ENCODE results near the gene NSUN4. TPM values are rescaled to one million over a fixed set of nuclear protein-coding genes. Genes with fewer than 3 reads are reported as not detected.

NSUN4 gene
- total and polyA plus RNA-seq, 10 donors = 7.2 to 35.2 (median 26.6) TPM

DNA sequence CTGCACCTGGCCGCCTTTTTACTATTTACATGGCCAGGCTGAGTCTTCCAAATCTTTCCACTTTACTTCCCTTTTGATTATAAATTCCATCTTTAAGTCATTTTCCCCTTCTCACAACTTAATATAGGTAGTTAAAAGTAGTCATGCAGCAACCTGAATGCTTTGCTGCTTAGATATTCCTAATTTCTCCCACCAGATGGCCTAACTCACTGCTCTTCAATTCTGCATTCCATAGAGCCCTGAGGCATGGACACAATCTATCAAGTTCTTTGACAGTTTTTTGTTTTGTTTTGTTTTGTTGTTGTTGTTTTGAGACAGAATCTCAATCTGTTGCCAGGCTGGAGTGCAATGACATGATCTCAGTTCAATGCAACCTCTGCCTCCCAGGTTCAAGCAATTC is 31.8 kb downstream of the NSUN4 start:
- intact Hi-C loops (cut with DNase I; ENCODE audit: low total_unique reads) = no loop called here
- Histone ChIP-seq H3K36me3 (peaks cover 0 to 29% (median 12%) of the 10 kb centered on the region in 6 donors), H3K27me3 (replicated peaks in 1 of 7) (no peaks in the 10 kb centered on the region), H3K4me1 (peaks cover 0 to 33% (median 7%) of the 10 kb centered on the region in 6 donors), H3K27ac (peak overlapping the region in 1 of 8 donors; percentile 88), H3K4me3 (no peak overlapping the region), H3K9me3 (no peaks in the 10 kb centered on the region)
- no peak for TF ChIP-seq CTCF (IDR thresholded peaks at IDR 0.05 in 8 of 11, conservative IDR thresholded peaks at IDR 0.05 in 3 of 11)
- no peak for TF ChIP-seq POLR2A (IDR thresholded peaks at IDR 0.05)
- no peak for TF ChIP-seq POLR2AphosphoS5 (IDR thresholded peaks at IDR 0.05)
- DNase-seq = no peak
- 97 to 100% (median 100%) methylated on average over 1 of the region's 1 CpG for WGBS, 5 donors

DNA sequence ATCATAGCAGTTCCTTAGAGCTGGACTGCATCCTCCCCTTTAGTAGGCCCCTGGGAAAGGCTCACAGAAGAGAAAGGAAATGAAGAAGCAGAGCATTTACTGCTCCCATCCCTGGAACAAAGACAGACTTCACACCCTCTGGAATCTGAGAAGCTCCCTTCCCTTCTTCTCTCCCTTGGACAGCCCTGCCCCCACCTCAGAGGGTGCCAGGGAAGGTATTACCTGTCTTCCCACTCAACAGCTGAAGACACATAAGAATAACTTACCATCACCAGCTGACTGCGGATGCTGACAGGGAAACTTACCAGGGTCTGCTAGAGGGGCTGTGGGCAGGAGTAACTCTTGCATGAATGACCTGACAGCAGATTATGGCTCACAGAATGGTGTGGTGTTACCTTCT is 39.4 kb downstream of the NSUN4 start:
- WGBS, 5 donors = 91 to 100% (median 100%) methylated on average over 1 of the region's 1 CpG
- Histone ChIP-seq H3K27ac (no peak overlapping the region), H3K36me3 (no peaks in the 10 kb centered on the region), H3K9me3 (peaks cover 0 to 17% (median 8%) of the 10 kb centered on the region in 8 donors), H3K4me3 (no peak overlapping the region), H3K4me1 (no peaks in the 10 kb centered on the region), H3K27me3 (replicated peaks in 1 of 7) (no peaks in the 10 kb centered on the region)
- no peak for DNase-seq
- TF ChIP-seq POLR2AphosphoS5 (IDR thresholded peaks at IDR 0.05) = no peak
- no peak for TF ChIP-seq POLR2A (IDR thresholded peaks at IDR 0.05)
- TF ChIP-seq CTCF (IDR thresholded peaks at IDR 0.05 in 8 of 11, conservative IDR thresholded peaks at IDR 0.05 in 3 of 11) = no peak
- intact Hi-C loops (cut with DNase I; ENCODE audit: low total_unique reads) = no loop called here

DNA sequence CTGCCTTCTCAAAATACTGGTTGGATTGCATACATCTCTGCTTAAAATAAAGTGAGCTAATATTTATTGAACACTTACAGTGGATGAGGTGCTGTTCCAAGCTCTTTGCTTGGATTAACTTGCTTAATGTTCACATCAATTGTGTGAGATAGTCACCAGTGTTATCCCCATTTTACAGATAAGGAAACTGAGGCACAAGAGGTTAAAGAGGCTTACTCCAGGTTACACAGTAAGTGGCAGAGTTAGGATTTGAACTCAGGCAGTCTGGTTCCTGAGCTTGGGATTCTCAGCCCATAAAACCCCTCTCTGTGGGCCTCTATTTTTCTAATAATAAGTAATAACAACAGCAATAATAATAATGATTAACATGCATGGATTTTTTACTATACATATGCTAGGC is 39.9 kb downstream of the NSUN4 start:
- Histone ChIP-seq H3K27me3 (replicated peaks in 1 of 7) (no peaks in the 10 kb centered on the region), H3K4me1 (no peaks in the 10 kb centered on the region), H3K27ac (no peak overlapping the region), H3K4me3 (no peak overlapping the region), H3K36me3 (no peaks in the 10 kb centered on the region), H3K9me3 (peaks cover 0 to 17% (median 8%) of the 10 kb centered on the region in 8 donors)
- DNase-seq = no peak
- intact Hi-C loops (cut with DNase I; ENCODE audit: low total_unique reads) = no loop called here
- TF ChIP-seq POLR2A (IDR thresholded peaks at IDR 0.05) = no peak
- TF ChIP-seq CTCF (IDR thresholded peaks at IDR 0.05 in 8 of 11, conservative IDR thresholded peaks at IDR 0.05 in 3 of 11) = no peak
- TF ChIP-seq POLR2AphosphoS5 (IDR thresholded peaks at IDR 0.05) = no peak

- H3K27ac ChIP-seq = no peak overlapping the region
- intact Hi-C loops (cut with DNase I; ENCODE audit: low total_unique reads) = no loop called here
- 85 to 89% (median 86%) methylated on average over 12 of the region's 12 CpGs for WGBS, 5 donors
- DNase-seq = no peak
- H3K9me3 ChIP-seq = peaks cover 0 to 20% (median 13%) of the 10 kb centered on the region in 8 donors
- H3K36me3 ChIP-seq = no peaks in the 10 kb centered on the region
- TF ChIP-seq CTCF (IDR thresholded peaks at IDR 0.05 in 8 of 11, conservative IDR thresholded peaks at IDR 0.05 in 3 of 11) (no peak), POLR2AphosphoS5 (IDR thresholded peaks at IDR 0.05) (no peak), POLR2A (IDR thresholded peaks at IDR 0.05) (no peak)
- H3K27me3 ChIP-seq (replicated peaks in 1 of 7) = peaks cover 0 to 28% (median 11%) of the 10 kb centered on the region in 7 donors
- H3K4me3 ChIP-seq = peak overlapping the region in 2 of 8 donors; percentile 40 to 69
- peaks cover 0 to 16% (median 9%) of the 10 kb centered on the region in 6 donors for H3K4me1 ChIP-seq
These were observed 52.9 kb downstream of the NSUN4 start for GRCh38 chr1:46393510-46393909.

All from spleen (tissue), 11 donors.